IPS-15b (cell line): ENCODE results near the gene GDF9.
"Not testable (repeated sequence)": the region's sequence is repeated elsewhere in the genome, so short reads cannot be mapped to it uniquely, and the experiment has no call there.

ENCODE experiments used
- H3K27me3 ChIP-seq: one replicate; pipeline ENCODE4 v1.6.1; 2013; ENCODE audit warnings: low read length; ENCODE audit not compliant: control insufficient read depth, insufficient read depth
- H3K36me3 ChIP-seq: one replicate; pipeline ENCODE4 v1.6.1; 2013; ENCODE audit warnings: low read length; ENCODE audit not compliant: control insufficient read depth, insufficient read depth
- H3K4me1 ChIP-seq: one replicate; pipeline ENCODE4 v1.6.1; 2013; ENCODE audit warnings: mild to moderate bottlenecking, low read length; ENCODE audit not compliant: control insufficient read depth, insufficient read depth
- H3K4me3 ChIP-seq: one replicate; pipeline ENCODE4 v1.5.1; 2013; ENCODE audit warnings: low read depth, low read length
- H3K9ac ChIP-seq: one replicate; pipeline ENCODE4 v1.6.1; 2013; ENCODE audit warnings: low read depth, mild to moderate bottlenecking, low read length
- H3K9me3 ChIP-seq: one replicate; pipeline ENCODE4 v1.6.1; 2013; ENCODE audit warnings: mild to moderate bottlenecking, low read length; ENCODE audit not compliant: control insufficient read depth, insufficient read depth

GDF9 gene

GRCh38 chr5:132870801-132871200 is 4.5 kb upstream of the GDF9 start:
- Histone ChIP-seq H3K4me3 (no peak overlapping the region), H3K4me1 (no peaks in the 10 kb centered on the region), H3K27me3 (no peaks in the 10 kb centered on the region), H3K9me3 (no peaks in the 10 kb centered on the region), H3K36me3 (peaks cover 8% of the 10 kb centered on the region), H3K9ac (no peak overlapping the region)

- Histone ChIP-seq H3K4me1 (peaks cover 5% of the 10 kb centered on the region), H3K27me3 (no peaks in the 10 kb centered on the region), H3K4me3 (no peak overlapping the region), H3K36me3 (peaks cover 8% of the 10 kb centered on the region), H3K9me3 (no peaks in the 10 kb centered on the region), H3K9ac (no peak overlapping the region)
Observed at GRCh38 chr5:132868754-132869153, 2.5 kb upstream of the GDF9 start.

- peak overlapping the region; percentile 89 for H3K4me3 ChIP-seq
- H3K9me3 ChIP-seq: no peaks in the 10 kb centered on the region
- peaks cover 5% of the 10 kb centered on the region for H3K4me1 ChIP-seq
- peak overlapping the region; percentile 91 for H3K9ac ChIP-seq
- no peaks in the 10 kb centered on the region for H3K27me3 ChIP-seq
- peaks cover 8% of the 10 kb centered on the region for H3K36me3 ChIP-seq
Observed at GRCh38 chr5:132867046-132867451, 780 bp upstream of the GDF9 start.

GRCh38 chr5:132865668-132866341 is 464 bp downstream of the GDF9 start:
- H3K4me1 ChIP-seq: peaks cover 5% of the 10 kb centered on the region
- no peaks in the 10 kb centered on the region for H3K27me3 ChIP-seq
- no peaks in the 10 kb centered on the region for H3K9me3 ChIP-seq
- peak overlapping the region; percentile 89 for H3K4me3 ChIP-seq
- H3K9ac ChIP-seq: peak overlapping the region; percentile 74
- H3K36me3 ChIP-seq: peaks cover 8% of the 10 kb centered on the region

- no peaks in the 10 kb centered on the region for H3K9me3 ChIP-seq
- no peak overlapping the region for H3K4me3 ChIP-seq
- peaks cover 4% of the 10 kb centered on the region for H3K4me1 ChIP-seq
- H3K27me3 ChIP-seq: no peaks in the 10 kb centered on the region
- no peak overlapping the region for H3K9ac ChIP-seq
- no peaks in the 10 kb centered on the region for H3K36me3 ChIP-seq
Observed at GRCh38 chr5:132860742-132861141, 5.5 kb downstream of the GDF9 start.

- H3K9me3 ChIP-seq: no peaks in the 10 kb centered on the region
- H3K9ac ChIP-seq: no peak overlapping the region
- H3K36me3 ChIP-seq: no peaks in the 10 kb centered on the region
- H3K4me1 ChIP-seq: no peaks in the 10 kb centered on the region
- no peaks in the 10 kb centered on the region for H3K27me3 ChIP-seq
- no peak overlapping the region for H3K4me3 ChIP-seq
Observed at GRCh38 chr5:132859889-132860437, 6.3 kb downstream of the GDF9 start.

GRCh38 chr5:132856011-132856410 is 10.3 kb downstream of the GDF9 start:
- Histone ChIP-seq H3K4me1 (no peaks in the 10 kb centered on the region), H3K9ac (no peak overlapping the region), H3K9me3 (no peaks in the 10 kb centered on the region)

GRCh38 chr5:132854992-132855391 is 11.3 kb downstream of the GDF9 start:
- H3K9ac ChIP-seq, H3K9me3 ChIP-seq, H3K27me3 ChIP-seq, H3K4me3 ChIP-seq, H3K36me3 ChIP-seq, H3K4me1 ChIP-seq: not testable (repeated sequence)

More at GRCh38 chr5:132856011-132856410, 10.3 kb downstream of the GDF9 start:
- Histone ChIP-seq H3K27me3 (no peaks in the 10 kb centered on the region), H3K4me3 (no peak overlapping the region), H3K36me3 (no peaks in the 10 kb centered on the region)

GRCh38 chr5:132854301-132854700 is 12.0 kb downstream of the GDF9 start:
- H3K4me1 ChIP-seq: no peaks in the 10 kb centered on the region
- no peaks in the 10 kb centered on the region for H3K9me3 ChIP-seq
- H3K27me3 ChIP-seq: no peaks in the 10 kb centered on the region
- H3K36me3 ChIP-seq: no peaks in the 10 kb centered on the region
- H3K9ac ChIP-seq: no peak overlapping the region
- H3K4me3 ChIP-seq: no peak overlapping the region

- H3K4me3 ChIP-seq: no peak overlapping the region
- no peaks in the 10 kb centered on the region for H3K9me3 ChIP-seq
- no peak overlapping the region for H3K9ac ChIP-seq
- no peaks in the 10 kb centered on the region for H3K27me3 ChIP-seq
- no peaks in the 10 kb centered on the region for H3K36me3 ChIP-seq
- no peaks in the 10 kb centered on the region for H3K4me1 ChIP-seq
Observed at GRCh38 chr5:132853790-132854189, 12.5 kb downstream of the GDF9 start.

- H3K27me3 ChIP-seq: no peaks in the 10 kb centered on the region
- H3K9ac ChIP-seq: no peak overlapping the region
- H3K36me3 ChIP-seq: no peaks in the 10 kb centered on the region
- H3K4me1 ChIP-seq: no peaks in the 10 kb centered on the region
- no peak overlapping the region for H3K4me3 ChIP-seq
- H3K9me3 ChIP-seq: no peaks in the 10 kb centered on the region
Observed at GRCh38 chr5:132853323-132853722, 12.9 kb downstream of the GDF9 start.

- no peaks in the 10 kb centered on the region for H3K9me3 ChIP-seq
- H3K4me1 ChIP-seq: no peaks in the 10 kb centered on the region
- H3K4me3 ChIP-seq: no peak overlapping the region
- H3K27me3 ChIP-seq: no peaks in the 10 kb centered on the region
- H3K36me3 ChIP-seq: no peaks in the 10 kb centered on the region
- H3K9ac ChIP-seq: no peak overlapping the region
Observed at GRCh38 chr5:132850066-132850465, 16.2 kb downstream of the GDF9 start.
